Anterior cingulate cortex (tissue), 58 donors: ENCODE data around the gene STMN1.

ENCODE experiments used
- DNase-seq, 58 donors: peaks; one replicate each; lab custom pipeline; 2025; lab: John Stamatoyannopoulos, UW

The STMN1 gene

GRCh38 chr1:25872713-25873112 is 33.5 kb downstream of the STMN1 start:
- DNase-seq = no peak

DNA sequence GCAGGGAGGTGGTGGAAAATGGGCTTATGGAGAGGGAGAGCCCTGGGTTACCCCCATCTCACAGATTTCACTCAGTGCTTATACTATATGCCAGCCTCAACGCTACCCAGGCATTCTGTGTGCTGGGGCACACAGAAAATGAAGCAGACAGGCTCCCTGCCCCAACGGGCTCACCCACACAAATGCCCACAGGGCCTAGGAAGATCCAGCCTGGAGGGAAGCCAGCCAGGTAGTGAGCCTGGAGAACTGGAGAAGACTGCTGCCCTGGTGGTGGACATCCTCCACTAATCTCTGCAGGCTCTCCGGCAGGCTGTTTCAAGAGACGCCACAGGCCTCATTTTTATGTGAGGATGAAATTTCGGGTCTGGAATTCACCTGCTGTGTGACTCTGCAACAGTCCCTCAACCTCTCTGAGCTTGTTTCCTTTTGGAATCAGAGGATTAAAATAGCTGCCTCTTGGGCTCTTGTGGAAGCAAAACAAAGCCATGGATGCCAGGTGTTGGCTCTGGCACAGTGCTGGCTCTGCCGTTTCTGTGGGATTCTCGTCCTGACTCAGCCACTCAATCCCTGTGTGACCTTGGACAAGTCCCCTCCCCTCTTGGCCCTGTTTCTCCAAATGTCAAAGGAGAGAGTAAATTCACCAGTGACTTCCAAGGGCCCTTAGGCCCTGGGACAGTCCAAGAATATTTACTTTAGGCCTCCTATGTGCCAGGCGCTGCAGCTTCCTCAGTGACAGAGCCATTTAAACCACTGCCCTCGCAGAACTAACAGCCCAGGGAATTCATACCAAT is 34.3 kb downstream of the STMN1 start:
- DNase-seq = no peak

- no peak for DNase-seq
Observed at GRCh38 chr1:25871086-25871703, 35.0 kb downstream of the STMN1 start.

DNA sequence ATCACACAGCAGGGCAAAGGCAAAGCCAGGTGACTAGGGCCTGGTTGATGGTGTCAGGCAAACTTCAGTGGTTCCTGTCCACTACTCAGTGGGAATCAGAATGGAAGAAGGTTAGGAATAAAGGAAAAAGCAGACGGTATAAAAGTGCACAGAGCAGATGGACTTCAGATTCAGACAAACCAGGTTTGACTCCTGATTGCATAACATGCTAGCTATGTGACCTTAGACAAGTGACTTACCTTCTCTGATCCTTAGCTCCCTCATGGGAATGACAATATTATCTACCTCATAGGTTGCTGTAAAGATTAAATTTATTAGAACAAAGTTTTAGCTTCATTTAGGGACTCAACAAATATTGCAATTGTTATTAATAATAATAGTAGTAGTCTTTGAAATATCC is 35.6 kb downstream of the STMN1 start:
- no peak for DNase-seq

- DNase-seq = no peak
Observed at GRCh38 chr1:25869909-25870606, 36.2 kb downstream of the STMN1 start.

- DNase-seq = no peak
Observed at GRCh38 chr1:25867210-25867991, 38.8 kb downstream of the STMN1 start.

GRCh38 chr1:25866288-25866687 is 39.9 kb downstream of the STMN1 start:
- no peak for DNase-seq

GRCh38 chr1:25864434-25864833 is 41.8 kb downstream of the STMN1 start:
- no peak for DNase-seq

- no peak for DNase-seq
Observed at GRCh38 chr1:25863486-25864262, 42.5 kb downstream of the STMN1 start.

GRCh38 chr1:25862785-25863485 is 43.3 kb downstream of the STMN1 start:
- DNase-seq = no peak

DNA sequence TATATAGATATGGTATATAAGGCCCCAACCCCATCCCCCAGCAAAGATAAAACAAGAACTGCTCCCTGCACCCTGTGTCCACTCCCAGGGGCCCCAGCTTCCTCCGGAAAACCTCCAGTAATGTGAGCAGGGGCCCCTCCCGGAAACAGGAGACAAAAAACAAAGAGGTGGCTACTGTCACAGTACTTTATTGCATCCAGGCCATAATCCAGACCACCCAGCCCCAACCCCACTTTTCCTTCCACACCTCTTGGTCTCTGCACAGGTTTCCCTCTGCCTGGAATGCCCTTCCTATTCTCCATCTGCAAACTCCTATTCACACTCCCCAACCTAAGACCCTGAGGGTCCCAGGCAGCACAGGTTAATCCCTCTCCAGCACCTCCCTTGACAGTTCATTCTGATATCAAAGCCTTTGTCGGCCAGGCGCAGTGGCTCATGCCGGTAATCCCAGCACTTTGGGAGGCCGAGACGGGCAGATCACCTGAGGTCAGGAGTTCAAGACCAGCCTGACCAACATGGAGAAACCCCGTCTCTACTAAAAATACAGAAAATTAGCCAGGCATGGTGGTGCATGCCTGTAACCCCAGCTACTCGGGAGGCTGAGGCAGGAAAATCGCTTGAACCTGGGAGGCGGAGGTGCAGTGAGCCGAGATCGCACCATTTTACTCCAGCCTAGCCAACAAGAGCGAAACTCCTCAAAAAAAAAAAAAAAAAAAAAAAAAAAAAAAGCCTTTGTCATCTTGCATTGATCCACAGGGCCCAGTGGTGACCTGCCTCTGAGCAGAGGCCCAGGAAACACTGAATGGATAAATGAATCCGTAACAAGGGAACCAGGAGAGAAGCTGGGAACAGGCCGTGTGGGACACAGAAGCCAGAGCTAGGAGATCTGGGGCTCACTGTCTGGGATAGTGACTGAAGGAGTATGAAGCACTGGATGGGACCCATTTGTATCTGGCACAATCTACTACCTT is 44.6 kb downstream of the STMN1 start:
- DNase-seq = no peak

DNA sequence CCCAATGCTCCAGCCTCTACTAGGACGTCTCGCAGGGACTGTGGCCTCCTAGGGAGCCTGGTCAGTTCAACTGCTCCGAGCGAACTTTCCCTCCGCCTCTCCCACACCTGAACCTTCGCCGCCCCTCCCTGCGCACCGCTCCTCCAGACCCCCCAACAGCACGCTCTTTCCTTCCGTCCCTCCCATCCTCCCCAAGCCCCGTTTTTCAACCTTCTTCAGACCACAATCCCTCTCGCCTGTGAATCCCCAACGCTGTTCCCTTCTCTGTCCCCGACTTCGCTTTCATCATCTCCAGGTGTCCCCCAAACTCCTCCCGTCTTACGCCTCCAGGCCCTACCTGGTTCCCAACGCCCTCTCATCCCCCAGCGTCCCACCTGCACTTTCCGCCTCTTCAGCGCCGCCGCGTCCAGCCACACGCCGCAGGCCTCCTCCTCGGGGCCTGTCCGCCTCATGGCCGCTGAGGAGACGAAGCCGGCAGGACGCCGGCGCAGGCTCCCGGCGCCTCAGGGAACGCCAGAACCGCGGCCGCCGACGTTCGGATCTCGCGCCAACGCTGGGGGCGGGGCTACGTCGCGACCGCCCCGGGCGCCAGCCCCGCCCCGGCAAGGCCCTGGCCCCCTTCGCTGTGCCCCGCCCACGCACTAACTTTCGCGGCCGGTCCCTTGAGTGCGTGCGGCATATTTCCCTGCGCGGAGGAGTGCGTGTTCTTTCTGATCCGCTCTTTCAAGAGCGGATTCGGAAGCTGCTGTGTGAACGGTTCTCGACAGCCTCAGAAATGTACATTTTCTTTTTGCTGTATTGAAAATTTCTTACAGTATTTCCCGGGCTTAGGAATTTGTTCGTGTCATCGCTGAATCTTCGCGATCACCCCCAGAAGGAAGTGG is 47.1 kb downstream of the STMN1 start, which contains the start of gene AUNIP:
AUNIP (minus strand) TSS at position 552 of the 884 bp plus-strand sequence; CDS start at position 452, 100 bp downstream.
- peak in 55 of 58 donors; percentile 17 to 87 (median 54) for DNase-seq

DNA sequence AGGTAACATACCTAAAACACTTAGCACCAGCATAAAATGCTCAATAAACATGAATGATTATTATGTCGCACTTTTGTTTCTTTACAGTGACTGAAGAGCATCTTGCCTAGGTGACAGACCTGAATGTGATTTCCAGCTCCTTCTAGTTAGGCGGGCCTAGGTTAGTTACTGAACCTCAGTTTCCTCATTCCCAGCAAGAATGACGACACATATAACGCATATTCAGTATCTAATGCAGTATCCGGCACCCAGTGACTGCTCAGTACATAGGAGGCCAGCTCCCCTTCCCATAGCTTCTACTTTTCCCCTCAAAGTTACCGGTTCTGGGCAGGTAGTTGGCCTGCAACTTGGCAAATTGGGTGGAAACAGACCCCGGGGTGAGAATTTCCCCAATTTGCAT is 47.7 kb downstream of the STMN1 start:
- no peak for DNase-seq

DNA sequence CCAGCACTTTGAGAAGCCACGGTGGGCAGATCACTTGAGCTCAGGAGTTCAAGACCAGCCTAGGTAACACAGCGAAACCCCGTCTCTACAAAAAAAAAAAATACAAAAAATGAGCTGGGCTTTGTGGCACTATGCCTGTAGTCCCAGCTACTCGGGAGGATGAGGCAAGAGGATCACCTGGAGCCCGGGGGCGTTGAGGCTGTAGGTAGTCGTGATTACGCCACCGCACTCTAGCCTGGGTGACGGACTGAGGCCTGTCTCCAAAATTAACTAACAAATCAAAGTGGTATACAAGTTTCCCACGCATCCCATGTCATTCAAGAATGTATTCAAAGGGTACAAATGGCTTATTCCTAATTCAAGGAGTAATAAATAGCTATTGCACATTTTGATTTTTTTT is 49.4 kb downstream of the STMN1 start:
- DNase-seq = no peak

- no peak for DNase-seq
Observed at GRCh38 chr1:25854554-25854953, 51.7 kb downstream of the STMN1 start.
